K562 (cell line): ENCODE results near the gene CALD1. TPM values are rescaled to one million over a fixed set of nuclear protein-coding genes. Genes with fewer than 3 reads are reported as not detected.
A peak's percentile ranks its signal among the peaks of the same experiment; 100 is the strongest.

Experiments used
- ATAC-seq: fragments of 200-7000 bp; cut with Tn5 transposase; 3 replicates; pipeline ENCODE4 v1.9.1; 2020; ENCODE audit warnings: moderate library complexity
- BruUV-seq: library from RNA; stranded (reverse); fragments of 400-500 nt; replicated peaks from 2 replicates; lab custom pipeline; 2021; lab: Mats Ljungman, UMichigan
- CTCF ChIA-PET: fragments of 300-600 bp; formaldehyde crosslinking; extraction: SDS; loops from one replicate; lab custom pipeline; 2021; ENCODE audit warnings: low intra/inter-chr PET ratio; lab: Yijun Ruan, JAX
- POLR2A ChIA-PET: fragments of 300-600, 350-650 bp; sonication (Branson Sonifier 250); formaldehyde crosslinking; extraction: SDS; loops from one replicate; lab custom pipeline; 2021; ENCODE audit warnings: antibody characterized with exemption, inconsistent platforms; lab: Yijun Ruan, JAX
- DNase-seq, 4 experiments: peaks; one replicate each; pipeline versions ENCODE4 v3.0.0 to v3.0.0-alpha.2; 2011 to 2018; ENCODE audit warnings: low spot score in 3 of 4, mixed read lengths in 3 of 4; ENCODE audit errors: extremely low read depth in 1 of 4
- FAIRE-seq: peaks from 2 replicates; lab custom pipeline; 2011; peaks lifted over from hg19 to GRCh38; lab: Jason Lieb, UNC
- H2AFZ ChIP-seq: 2 replicates; pipeline ENCODE4 v1.6.0; 2011; ENCODE audit warnings: low read depth, low read length, control low read depth, inconsistent platforms
- H3K27ac ChIP-seq: fragments of 200-600 bp; 3 replicates; pipeline ENCODE4 v1.8.0; 2011; ENCODE audit warnings: low read depth, mild to moderate bottlenecking, control low read depth, inconsistent platforms, low read length, moderate library complexity, mixed read lengths; ENCODE audit errors: extremely low read depth
- H3K27me3 ChIP-seq, 2 experiments: fragments of 300-600 bp in 1 of 2; 2 replicates in 1 of 2; 3 replicates in 1 of 2; pipeline versions ENCODE4 v1.6.0 to v1.8.0; 2011; ENCODE audit warnings: inconsistent platforms in 2 of 2, low read length in 2 of 2, mild to moderate bottlenecking in 1 of 2, mixed read lengths in 1 of 2, moderate library complexity in 1 of 2; ENCODE audit not compliant: control insufficient read depth in 2 of 2, insufficient read depth in 2 of 2
- H3K36me3 ChIP-seq: fragments of 300-600 bp; 3 replicates; pipeline ENCODE4 v1.8.0; 2011; ENCODE audit warnings: mild to moderate bottlenecking, low read length, inconsistent platforms; ENCODE audit not compliant: control insufficient read depth, insufficient read depth
- H3K4me1 ChIP-seq, 2 experiments: fragments of 200-600 bp in 1 of 2; replicated peaks in 1 of 2; 2 replicates in 1 of 2; 3 replicates in 1 of 2; pipeline versions ENCODE4 v1.5.1 to v1.8.0; 2011; ENCODE audit warnings: inconsistent platforms in 2 of 2, low read length in 2 of 2, mild to moderate bottlenecking in 1 of 2, mixed read lengths in 1 of 2, moderate library complexity in 1 of 2; ENCODE audit not compliant: control insufficient read depth in 2 of 2, insufficient read depth in 2 of 2
- H3K4me2 ChIP-seq: 2 replicates; pipeline ENCODE4 v1.6.1; 2011; ENCODE audit warnings: low read length, control low read depth, inconsistent platforms, mixed read lengths; ENCODE audit not compliant: insufficient read depth
- H3K4me3 ChIP-seq: fragments of 200-600 bp; sonication (generic), shearing (Covaris generic); 2 replicates; pipeline ENCODE4 v1.5.1; 2016; ENCODE audit warnings: control low read depth, inconsistent platforms
- H3K79me2 ChIP-seq: fragments of 200-600 bp; 3 replicates; pipeline ENCODE4 v1.8.0; 2011; ENCODE audit warnings: low read length, inconsistent platforms; ENCODE audit not compliant: control insufficient read depth, insufficient read depth
- H3K9ac ChIP-seq, 2 experiments: 2 replicates each; pipeline versions ENCODE4 v1.6.0 to v1.6.1; 2011; ENCODE audit warnings: low read depth in 2 of 2, low read length in 2 of 2, control low read depth in 1 of 2, inconsistent platforms in 1 of 2, mild to moderate bottlenecking in 1 of 2, mixed read lengths in 1 of 2; ENCODE audit not compliant: insufficient read depth in 1 of 2
- H3K9me1 ChIP-seq: one replicate; pipeline ENCODE4 v1.6.0; 2011; ENCODE audit warnings: inconsistent platforms, mild to moderate bottlenecking, low read length, moderate library complexity; ENCODE audit not compliant: control insufficient read depth, insufficient read depth
- H3K9me3 ChIP-seq: replicated peaks from 2 replicates; pipeline ENCODE4 v1.5.1; 2011; ENCODE audit warnings: low read depth, low read length, inconsistent platforms; ENCODE audit not compliant: control insufficient read depth, insufficient read depth
- H4K20me1 ChIP-seq: replicated peaks from 2 replicates; pipeline ENCODE4 v1.6.1; 2011; ENCODE audit warnings: low read length, inconsistent platforms, mixed read lengths; ENCODE audit not compliant: control insufficient read depth, insufficient read depth
- CTCF ChIP-seq, 3 experiments: IDR thresholded peaks in 2 of 3; conservative IDR thresholded peaks in 1 of 3; 2 replicates each; pipeline ENCODE4 v1.5.1; 2011 to 2012; ENCODE audit warnings: low read length in 3 of 3, mild to moderate bottlenecking in 3 of 3, control low read depth in 2 of 3, improper control_type of control experiment in 1 of 3, inconsistent platforms in 1 of 3, low read depth in 1 of 3, mixed read lengths in 1 of 3, moderate library complexity in 1 of 3; ENCODE audit not compliant: insufficient read depth in 2 of 3
- KLF13 ChIP-seq: fragments of 450-650 bp; IDR thresholded peaks from 2 replicates; pipeline ENCODE4 v1.6.1; 2016; ENCODE audit warnings: missing genetic modification characterization, low read depth, mild to moderate bottlenecking, missing compliant biosample characterization, moderate library complexity, borderline replicate concordance
- MNT ChIP-seq, 2 experiments: fragments of 450-650 bp; conservative IDR thresholded peaks; 2 replicates each; pipeline ENCODE4 v1.6.1; 2017; ENCODE audit warnings: mild to moderate bottlenecking in 2 of 2, moderate library complexity in 2 of 2
- PHF8 ChIP-seq: fragments of 200-600 bp; sonication (generic); IDR thresholded peaks from 2 replicates; pipeline ENCODE4 v1.6.1; 2012; ENCODE audit warnings: mixed run types, mild to moderate bottlenecking, inconsistent platforms, low read length, moderate library complexity, borderline replicate concordance
- RB1 ChIP-seq: fragments of 450-650 bp; IDR thresholded peaks from 2 replicates; pipeline ENCODE4 v1.6.1; 2017; ENCODE audit warnings: low read depth, mild to moderate bottlenecking
- SAP30 ChIP-seq: fragments of 200-600 bp; sonication (generic); IDR thresholded peaks from 2 replicates; pipeline ENCODE4 v1.6.1; 2012; ENCODE audit warnings: borderline replicate concordance, low read depth, mild to moderate bottlenecking, moderate library complexity, low read length, control low read depth, inconsistent platforms; ENCODE audit not compliant: insufficient read depth, poor library complexity, severe bottlenecking
- SOX6 ChIP-seq: fragments of 450-650 bp; IDR thresholded peaks from 2 replicates; pipeline ENCODE4 v1.6.1; 2014; ENCODE audit warnings: mild to moderate bottlenecking
- ZNF121 ChIP-seq: sonication (generic); formaldehyde crosslinking; conservative IDR thresholded peaks from 2 replicates; pipeline ENCODE4 v1.8.0; 2022; ENCODE audit warnings: missing genetic modification reagents
- ZNF184 ChIP-seq: sonication (generic); formaldehyde crosslinking; IDR thresholded peaks from 2 replicates; pipeline ENCODE4 v1.5.0; 2020; ENCODE audit warnings: missing genetic modification reagents
- ZNF444 ChIP-seq: fragments of 250-450 bp; sonication (Bioruptor Pico); IDR thresholded peaks from 2 replicates; pipeline ENCODE4 v1.4.0; 2020; ENCODE audit warnings: mild to moderate bottlenecking, moderate library complexity
- ZNF592 ChIP-seq: fragments of 450-650 bp; IDR thresholded peaks from 2 replicates; pipeline ENCODE4 v1.6.1; 2017; ENCODE audit warnings: antibody characterized with exemption, mild to moderate bottlenecking
- WGBS: fragments of 100-300 bp; shearing (Covaris generic); methylation state at CpG from one replicate; pipeline ENCODE4 v1.1.6; 2016; ENCODE audit warnings: low coverage, mixed read lengths; ENCODE audit not compliant: insufficient coverage; ENCODE audit errors: missing lambda C conversion rate; 5-methylcytosine and 5-hydroxymethylcytosine counted together
- in situ Hi-C: fragments of 300-500 bp; cut with MboI; formaldehyde crosslinking; loops from 4 replicates; pipeline ENCODE4 v1.15.0; 2018; ENCODE audit warnings: inconsistent platforms, mixed read lengths
- intact Hi-C: fragments of 100-400 bp; cut with micrococcal nuclease; formaldehyde crosslinking; loops from 2 replicates; pipeline ENCODE4 v1.14.2; 2022
- polyA plus RNA-seq, 8 experiments: library from polyadenylated mRNA; depleted of rRNA in 4 of 8; stranded (reverse) in 5 of 8; unstranded in 3 of 8; fragments of >200 nt; fragmentation: Nextera tagmentation in 2 of 8; fragmentation: Illumina TruSeq in 1 of 8; extraction: Ambion mirVana in 2 of 8; extraction: Trizol in 1 of 8; gene quantifications; 2 replicates each; pipeline versions ENCODE4 v1.2.1 to v1.2.3, GENCODE V29; 2011 to 2014; ENCODE audit warnings: inconsistent platforms in 1 of 8, missing spikeins in 1 of 8
- total RNA-seq, 7 experiments: library from RNA; depleted of rRNA in 6 of 7; stranded (reverse); fragments of >200 nt in 6 of 7; fragmentation: Illumina TruSeq in 2 of 7; extraction: Trizol in 2 of 7; gene quantifications; 2 replicates each; pipeline versions ENCODE4 v1.2.1 to v1.2.3, GENCODE V29; 2011 to 2021; ENCODE audit warnings: low replicate concordance in 1 of 7

The CALD1 gene
- total and polyA plus RNA-seq, 9 of the 15 experiments (the other 6 are each of a cell fraction or from before 2014, with no cell fraction given): 0.40 TPM; not detected in 8

GRCh38 chr7:134986363-134987251 lies 207.2 kb downstream of the CALD1 start, which contains the start of gene AGBL3:
AGBL3 (plus strand) TSS chr7:134986508; CDS start chr7:134987934, 1,426 bp downstream.
- POLR2A ChIA-PET: interaction anchor here (0.5 to 1.9 kb wide), 11 partner anchors 14 to 1022 kb away, joined by 3 to 8 read pairs (median 3); partner anchors contain the start of genes BPGM, CYREN and WDR91
- TSS peak; percentile 57 for BruUV-seq
- TF ChIP-seq ZNF184 (no peak), CTCF (IDR thresholded peaks at IDR 0.05 in 2 of 3, conservative IDR thresholded peaks at IDR 0.05 in 1 of 3; ENCODE audit: insufficient read depth in 2 of 3, low read depth in 1 of 3, low read length in 3 of 3) (peak; percentile 81 to 91 (median 90)), ZNF592 (peak; percentile 79), MNT (conservative IDR thresholded peaks at IDR 0.05) (peak; percentile 55 to 82; a peak in 3 of 4 replicates), RB1 (peak; percentile 100), ZNF121 (CRISPR knock-in tag) (peak; percentile 59; the same call in 1 of the 2 replicates), SOX6 (peak; percentile 62), KLF13 (tag) (peak; percentile 64; the same call in 1 of the 2 replicates), PHF8 (peak; percentile 98; the same call in 1 of the 2 replicates), ZNF444 (0 out of 2 replicates have a peak, but pooled peaks have one; percentile 16), SAP30 (peak; percentile 46)

More at GRCh38 chr7:134986363-134987251, 207.2 kb downstream of the CALD1 start, which contains the start of gene AGBL3:
- Histone ChIP-seq H3K27ac (peak within 1 kb of the TSS; percentile 78), H3K79me2 (peaks cover 11% of the 10 kb centered on the region), H4K20me1 (no peaks in the 10 kb centered on the region), H3K27me3 (no peaks in the 10 kb centered on the region), H3K4me1 (peaks cover 9 to 10% of the 10 kb centered on the region in 2 experiments; a peak in 4 of 5 replicates), H3K9me1 (no peaks in the 10 kb centered on the region), H3K9ac (peak within 1 kb of the TSS; percentile 80 to 92), H2AFZ (peak within 1 kb of the TSS; percentile 98), H3K4me2 (peak within 1 kb of the TSS; percentile 94), H3K4me3 (peak within 1 kb of the TSS; percentile 69), H3K36me3 (peaks cover 9% of the 10 kb centered on the region; the same call in 1 of the 3 replicates), H3K9me3 (no peaks in the 10 kb centered on the region)
- CTCF ChIA-PET: interaction anchor here (0.7 kb wide), 1 partner anchor 183 kb away, joined by 4 read pairs; no protein-coding TSS in a partner anchor
- WGBS: under 1% methylated on average over 64 of the region's 70 CpGs
- peak; percentile 94 to 98 (median 96) for DNase-seq
- ATAC-seq: peak; percentile 98
- in situ Hi-C loops (no loop called here), intact Hi-C loops (loop anchor here (1.0 to 2.0 kb wide), 2 partner anchors 174 to 183 kb away; no protein-coding TSS in a partner anchor)
- FAIRE-seq: peak; percentile 92
